Calu3 (cell line): ENCODE data around the gene TMEM170A. TPM values are rescaled to one million over a fixed set of nuclear protein-coding genes. Genes with fewer than 3 reads are reported as not detected.
"Not testable (repeated sequence)": the region's sequence is repeated elsewhere in the genome, so short reads cannot be mapped to it uniquely, and the experiment has no call there.

Experiments
- BruUV-seq: library from RNA; stranded (reverse); fragments of 400-500 nt; replicated peaks from 2 replicates; lab custom pipeline; 2021; lab: Mats Ljungman, UMichigan
- CTCF ChIA-PET: fragments of 300-600 bp; sonication (Branson Sonifier 250); formaldehyde crosslinking; loops from one replicate; lab custom pipeline; 2022; ENCODE audit warnings: antibody characterized with exemption; lab: Charles Lee
- DNase-seq: peaks from one replicate; pipeline ENCODE4 v3.0.0; 2022
- H3K27ac Mint-ChIP-seq: one replicate; pipeline ENCODE4 v1.8.0; 2022; ENCODE audit warnings: mixed read lengths; ENCODE audit not compliant: unreplicated experiment
- H3K27me3 Mint-ChIP-seq: one replicate; pipeline ENCODE4 v1.8.0; 2022; ENCODE audit warnings: mixed read lengths; ENCODE audit not compliant: unreplicated experiment
- H3K36me3 Mint-ChIP-seq: one replicate; pipeline ENCODE4 v1.8.0; 2022; ENCODE audit warnings: mild to moderate bottlenecking, moderate library complexity, mixed read lengths; ENCODE audit not compliant: insufficient read depth, unreplicated experiment
- H3K4me1 Mint-ChIP-seq: one replicate; pipeline ENCODE4 v1.8.0; 2022; ENCODE audit warnings: mild to moderate bottlenecking, low read depth, mixed read lengths; ENCODE audit not compliant: unreplicated experiment
- H3K4me3 Mint-ChIP-seq: one replicate; pipeline ENCODE4 v1.8.0; 2022; ENCODE audit warnings: mild to moderate bottlenecking, low read depth, moderate library complexity, mixed read lengths; ENCODE audit not compliant: unreplicated experiment
- H3K9me3 Mint-ChIP-seq: one replicate; pipeline ENCODE4 v1.8.0; 2022; ENCODE audit warnings: low read depth, mixed read lengths; ENCODE audit not compliant: unreplicated experiment
- CTCF ChIP-seq: fragments of 200-600 bp; IDR thresholded peaks from one replicate; pipeline ENCODE4 v1.8.0; 2022; ENCODE audit warnings: antibody characterized with exemption; ENCODE audit not compliant: unreplicated experiment
- intact Hi-C: fragments of 100-400 bp; cut with micrococcal nuclease; formaldehyde crosslinking; loops from one replicate; pipeline ENCODE4 v1.10.0; 2022; ENCODE audit not compliant: unreplicated experiment
- total RNA-seq: library from RNA; stranded (reverse); gene quantifications from 2 replicates; pipeline ENCODE4 v1.2.3, GENCODE V29; 2022

Gene TMEM170A
- total RNA-seq, 1 experiment from 2014 or later, result 52.5 TPM

- no TSS peak for BruUV-seq
- intact Hi-C loops, result no loop called here
These were observed 38.6 kb upstream of the TMEM170A start for GRCh38 chr16:75502916-75503605.

GRCh38 chr16:75501820-75502219 lies 37.3 kb upstream of the TMEM170A start:
- BruUV-seq, H3K27ac Mint-ChIP-seq, H3K4me3 Mint-ChIP-seq, intact Hi-C loops, CTCF ChIA-PET, H3K27me3 Mint-ChIP-seq, DNase-seq, H3K9me3 Mint-ChIP-seq: not testable (repeated sequence)
- peaks cover 15% of the 10 kb centered on the region for H3K36me3 Mint-ChIP-seq
- H3K4me1 Mint-ChIP-seq, result peaks cover 14% of the 10 kb centered on the region

More at GRCh38 chr16:75502916-75503605, 38.6 kb upstream of the TMEM170A start:
- no peaks in the 10 kb centered on the region for H3K9me3 Mint-ChIP-seq
- no peak overlapping the region for H3K27ac Mint-ChIP-seq
- H3K4me1 Mint-ChIP-seq, result peaks cover 17% of the 10 kb centered on the region
- no peaks in the 10 kb centered on the region for H3K27me3 Mint-ChIP-seq
- no peak for TF ChIP-seq CTCF
- no peak for DNase-seq
- H3K4me3 Mint-ChIP-seq, result no peak overlapping the region
- CTCF ChIA-PET, result interaction anchor here (0.6 kb wide), 1 partner anchor 14 kb away, joined by 3 read pairs; no protein-coding TSS in a partner anchor
- peaks cover 16% of the 10 kb centered on the region for H3K36me3 Mint-ChIP-seq

GRCh38 chr16:75501359-75501758 lies 36.9 kb upstream of the TMEM170A start:
- no peak overlapping the region for H3K27ac Mint-ChIP-seq
- CTCF ChIA-PET, result no interaction called here

GRCh38 chr16:75498605-75499322 lies 34.3 kb upstream of the TMEM170A start:
- not testable (repeated sequence) for BruUV-seq

More at GRCh38 chr16:75501359-75501758, 36.9 kb upstream of the TMEM170A start:
- Mint-ChIP-seq H3K4me3 (no peak overlapping the region), H3K36me3 (peaks cover 11% of the 10 kb centered on the region), H3K9me3 (no peaks in the 10 kb centered on the region), H3K27me3 (no peaks in the 10 kb centered on the region), H3K4me1 (peaks cover 9% of the 10 kb centered on the region)
- intact Hi-C loops, result no loop called here
- DNase-seq, result no peak
- TF ChIP-seq CTCF, result no peak
- BruUV-seq, result no TSS peak

GRCh38 chr16:75497558-75497957 lies 33.1 kb upstream of the TMEM170A start:
- H3K4me3 Mint-ChIP-seq, result no peak overlapping the region
- no peaks in the 10 kb centered on the region for H3K9me3 Mint-ChIP-seq

More at GRCh38 chr16:75498605-75499322, 34.3 kb upstream of the TMEM170A start:
- peaks cover 11% of the 10 kb centered on the region for H3K36me3 Mint-ChIP-seq
- intact Hi-C loops, CTCF ChIA-PET, H3K27ac Mint-ChIP-seq, H3K9me3 Mint-ChIP-seq, H3K4me3 Mint-ChIP-seq, H3K4me1 Mint-ChIP-seq: not testable (repeated sequence)
- H3K27me3 Mint-ChIP-seq, result peaks cover 12% of the 10 kb centered on the region
- peak; percentile 86 for DNase-seq

More at GRCh38 chr16:75497558-75497957, 33.1 kb upstream of the TMEM170A start:
- CTCF ChIA-PET, result interaction anchor here (1.2 to 1.8 kb wide), 2 partner anchors 19 to 26 kb away, joined by 3 to 9 read pairs; no protein-coding TSS in a partner anchor
- intact Hi-C loops, result no loop called here
- Mint-ChIP-seq H3K36me3 (peaks cover 11% of the 10 kb centered on the region), H3K27ac (no peak overlapping the region), H3K4me1 (peaks cover 6% of the 10 kb centered on the region), H3K27me3 (peaks cover 12% of the 10 kb centered on the region)
- TF ChIP-seq CTCF, result no peak
- DNase-seq, result no peak
- no TSS peak for BruUV-seq
